ENCODE measurements around the gene DUSP8. TPM values are rescaled to one million over a fixed set of nuclear protein-coding genes. Genes with fewer than 3 reads are reported as not detected.
"Not testable (repeated sequence)": the region's sequence is repeated elsewhere in the genome, so short reads cannot be mapped to it uniquely, and the experiment has no call there.

The DUSP8 gene
- total and polyA plus RNA-seq, 4 donors: 2.0 to 17.0 (median 6.3) TPM

- no peak for DNase-seq
- 84 to 85% methylated on average over 12 of the region's 12 CpGs for WGBS, 2 donors
- H3K9ac ChIP-seq (ENCODE audit: insufficient read depth in 1 of 2, low read length in 2 of 2): no peak overlapping the region
- no peak for ATAC-seq (ENCODE audit: insufficient read depth, low FRiP score)
- peaks cover 0 to 5% (median 0%) of the 10 kb centered on the region in 4 donors for H3K36me3 ChIP-seq (ENCODE audit: control insufficient read depth in 4 of 4, insufficient read depth in 4 of 4, low read length in 4 of 4)
- no peak overlapping the region for H3K27ac ChIP-seq (ENCODE audit: low read depth in 1 of 2, low read length in 1 of 2)
- H3K4me1 ChIP-seq (ENCODE audit: control insufficient read depth in 5 of 5, insufficient read depth in 5 of 5, low read length in 5 of 5): peaks cover 2 to 38% (median 20%) of the 10 kb centered on the region in 5 donors
- H3K27me3 ChIP-seq (ENCODE audit: control insufficient read depth in 3 of 3, insufficient read depth in 3 of 3, low read length in 2 of 3): no peaks in the 10 kb centered on the region
- no peak for TF ChIP-seq CTCF (IDR thresholded peaks at IDR 0.05; ENCODE audit: control extremely low read depth, extremely low read depth)
- no peaks in the 10 kb centered on the region for H3K9me3 ChIP-seq (ENCODE audit: control insufficient read depth in 4 of 4, insufficient read depth in 3 of 4, low read length in 3 of 4)
- no peak overlapping the region for H3K4me3 ChIP-seq
These were observed 60.1 kb downstream of the DUSP8 start for GRCh38 chr11:1511937-1512496.

- DNase-seq: no peak
- Histone ChIP-seq H3K4me3 (no peak overlapping the region), H3K4me1 (ENCODE audit: control insufficient read depth in 5 of 5, insufficient read depth in 5 of 5, low read length in 5 of 5) (peaks cover 2 to 45% (median 24%) of the 10 kb centered on the region in 5 donors), H3K9ac (ENCODE audit: insufficient read depth in 1 of 2, low read length in 2 of 2) (peak overlapping the region in 1 of 2 donors; percentile 26), H3K27ac (ENCODE audit: low read depth in 1 of 2, low read length in 1 of 2) (no peak overlapping the region), H3K36me3 (ENCODE audit: control insufficient read depth in 4 of 4, insufficient read depth in 4 of 4, low read length in 4 of 4) (peaks cover 0 to 5% (median 0%) of the 10 kb centered on the region in 4 donors), H3K9me3 (ENCODE audit: control insufficient read depth in 4 of 4, insufficient read depth in 3 of 4, low read length in 3 of 4) (no peaks in the 10 kb centered on the region), H3K27me3 (ENCODE audit: control insufficient read depth in 3 of 3, insufficient read depth in 3 of 3, low read length in 2 of 3) (no peaks in the 10 kb centered on the region)
- TF ChIP-seq CTCF (IDR thresholded peaks at IDR 0.05; ENCODE audit: control extremely low read depth, extremely low read depth): no peak
- 75 to 80% methylated on average over 11 of the region's 11 CpGs for WGBS, 2 donors
- no peak for ATAC-seq (ENCODE audit: insufficient read depth, low FRiP score)
These were observed 61.1 kb downstream of the DUSP8 start for GRCh38 chr11:1510928-1511327.

GRCh38 chr11:1510351-1510750 is 61.7 kb downstream of the DUSP8 start:
- not testable (repeated sequence) for H3K9me3 ChIP-seq (ENCODE audit: control insufficient read depth in 4 of 4, insufficient read depth in 3 of 4, low read length in 3 of 4); H3K4me3 ChIP-seq; DNase-seq; H3K9ac ChIP-seq (ENCODE audit: insufficient read depth in 1 of 2, low read length in 2 of 2); H3K36me3 ChIP-seq (ENCODE audit: control insufficient read depth in 4 of 4, insufficient read depth in 4 of 4, low read length in 4 of 4); ATAC-seq (ENCODE audit: insufficient read depth, low FRiP score); H3K27me3 ChIP-seq (ENCODE audit: control insufficient read depth in 3 of 3, insufficient read depth in 3 of 3, low read length in 2 of 3); H3K27ac ChIP-seq (ENCODE audit: low read depth in 1 of 2, low read length in 1 of 2)
- peaks cover 2 to 40% (median 24%) of the 10 kb centered on the region in 5 donors for H3K4me1 ChIP-seq (ENCODE audit: control insufficient read depth in 5 of 5, insufficient read depth in 5 of 5, low read length in 5 of 5)
- 90 to 92% methylated on average over 7 to 17 of the region's 18 CpGs for WGBS, 2 donors

- H3K27ac ChIP-seq (ENCODE audit: low read depth in 1 of 2, low read length in 1 of 2): no peak overlapping the region
- ATAC-seq (ENCODE audit: insufficient read depth, low FRiP score): no peak
- peaks cover 2 to 37% (median 24%) of the 10 kb centered on the region in 5 donors for H3K4me1 ChIP-seq (ENCODE audit: control insufficient read depth in 5 of 5, insufficient read depth in 5 of 5, low read length in 5 of 5)
- DNase-seq: no peak
- H3K9ac ChIP-seq (ENCODE audit: insufficient read depth in 1 of 2, low read length in 2 of 2): no peak overlapping the region
- no peak for TF ChIP-seq CTCF (IDR thresholded peaks at IDR 0.05; ENCODE audit: control extremely low read depth, extremely low read depth)
- peaks cover 0 to 5% (median 0%) of the 10 kb centered on the region in 4 donors for H3K36me3 ChIP-seq (ENCODE audit: control insufficient read depth in 4 of 4, insufficient read depth in 4 of 4, low read length in 4 of 4)
- no peaks in the 10 kb centered on the region for H3K9me3 ChIP-seq (ENCODE audit: control insufficient read depth in 4 of 4, insufficient read depth in 3 of 4, low read length in 3 of 4)
- no peaks in the 10 kb centered on the region for H3K27me3 ChIP-seq (ENCODE audit: control insufficient read depth in 3 of 3, insufficient read depth in 3 of 3, low read length in 2 of 3)
- no peak overlapping the region for H3K4me3 ChIP-seq
- WGBS, 2 donors: 86 to 92% methylated on average over 20 of the region's 20 CpGs
These were observed 62.3 kb downstream of the DUSP8 start for GRCh38 chr11:1509626-1510255.
